ENCODE results near the gene TOM1L2.

Gene TOM1L2

GRCh38 chr17:17830740-17831207 is 141.4 kb downstream of the TOM1L2 start:
- Histone ChIP-seq H3K27me3 (ENCODE audit: control insufficient read depth, insufficient read depth, low read length) (0 out of 2 replicates have a peak, but pooled peaks cover 4% of the 10 kb centered on the region), H3K9ac (ENCODE audit: low read depth, low read length) (no peak overlapping the region), H3K4me3 (ENCODE audit: low read depth, low read length) (no peak overlapping the region), H3K4me1 (ENCODE audit: control insufficient read depth, insufficient read depth, low read length) (peaks cover 4% of the 10 kb centered on the region), H3K36me3 (ENCODE audit: control insufficient read depth, insufficient read depth, low read length) (peaks cover 9% of the 10 kb centered on the region; the same call in 1 of the 2 replicates), H3K9me3 (ENCODE audit: control insufficient read depth, insufficient read depth, low read length) (no peaks in the 10 kb centered on the region), H3K27ac (ENCODE audit: low read depth, low read length) (no peak overlapping the region)

GRCh38 chr17:17830269-17830567 is 142.0 kb downstream of the TOM1L2 start:
- Histone ChIP-seq H3K9ac (ENCODE audit: low read depth, low read length) (no peak overlapping the region), H3K4me3 (ENCODE audit: low read depth, low read length) (no peak overlapping the region), H3K36me3 (ENCODE audit: control insufficient read depth, insufficient read depth, low read length) (peaks cover 9% of the 10 kb centered on the region; the same call in 1 of the 2 replicates), H3K4me1 (ENCODE audit: control insufficient read depth, insufficient read depth, low read length) (no peaks in the 10 kb centered on the region), H3K9me3 (ENCODE audit: control insufficient read depth, insufficient read depth, low read length) (no peaks in the 10 kb centered on the region), H3K27ac (ENCODE audit: low read depth, low read length) (no peak overlapping the region), H3K27me3 (ENCODE audit: control insufficient read depth, insufficient read depth, low read length) (no peaks in the 10 kb centered on the region)

GRCh38 chr17:17827826-17828621 is 144.2 kb downstream of the TOM1L2 start:
- Histone ChIP-seq H3K4me1 (ENCODE audit: control insufficient read depth, insufficient read depth, low read length) (peaks cover 16% of the 10 kb centered on the region), H3K27me3 (ENCODE audit: control insufficient read depth, insufficient read depth, low read length) (peaks cover 2% of the 10 kb centered on the region; the same call in 1 of the 2 replicates), H3K9ac (ENCODE audit: low read depth, low read length) (no peak overlapping the region), H3K27ac (ENCODE audit: low read depth, low read length) (no peak overlapping the region), H3K4me3 (ENCODE audit: low read depth, low read length) (no peak overlapping the region), H3K9me3 (ENCODE audit: control insufficient read depth, insufficient read depth, low read length) (no peaks in the 10 kb centered on the region), H3K36me3 (ENCODE audit: control insufficient read depth, insufficient read depth, low read length) (peaks cover 9% of the 10 kb centered on the region; the same call in 1 of the 2 replicates)

GRCh38 chr17:17826942-17827785 is 145.0 kb downstream of the TOM1L2 start:
- no peaks in the 10 kb centered on the region for H3K9me3 ChIP-seq (ENCODE audit: control insufficient read depth, insufficient read depth, low read length)
- no peak overlapping the region for H3K4me3 ChIP-seq (ENCODE audit: low read depth, low read length)
- H3K4me1 ChIP-seq (ENCODE audit: control insufficient read depth, insufficient read depth, low read length): peaks cover 20% of the 10 kb centered on the region
- H3K9ac ChIP-seq (ENCODE audit: low read depth, low read length): no peak overlapping the region
- peaks cover 8% of the 10 kb centered on the region; the same call in 1 of the 2 replicates for H3K36me3 ChIP-seq (ENCODE audit: control insufficient read depth, insufficient read depth, low read length)
- no peak overlapping the region for H3K27ac ChIP-seq (ENCODE audit: low read depth, low read length)
- peaks cover 10% of the 10 kb centered on the region; the same call in 1 of the 2 replicates for H3K27me3 ChIP-seq (ENCODE audit: control insufficient read depth, insufficient read depth, low read length)

GRCh38 chr17:17826342-17826713 is 145.9 kb downstream of the TOM1L2 start:
- no peak overlapping the region for H3K4me3 ChIP-seq (ENCODE audit: low read depth, low read length)
- H3K36me3 ChIP-seq (ENCODE audit: control insufficient read depth, insufficient read depth, low read length): 0 out of 2 replicates have a peak, but pooled peaks cover 1% of the 10 kb centered on the region
- H3K27me3 ChIP-seq (ENCODE audit: control insufficient read depth, insufficient read depth, low read length): peaks cover 12% of the 10 kb centered on the region; the same call in 1 of the 2 replicates
- peaks cover 20% of the 10 kb centered on the region for H3K4me1 ChIP-seq (ENCODE audit: control insufficient read depth, insufficient read depth, low read length)
- H3K9me3 ChIP-seq (ENCODE audit: control insufficient read depth, insufficient read depth, low read length): no peaks in the 10 kb centered on the region
- no peak overlapping the region for H3K27ac ChIP-seq (ENCODE audit: low read depth, low read length)
- no peak overlapping the region for H3K9ac ChIP-seq (ENCODE audit: low read depth, low read length)

- peaks cover 23% of the 10 kb centered on the region for H3K4me1 ChIP-seq (ENCODE audit: control insufficient read depth, insufficient read depth, low read length)
Observed at GRCh38 chr17:17824783-17825614, 147.2 kb downstream of the TOM1L2 start.

GRCh38 chr17:17824119-17824782 is 147.9 kb downstream of the TOM1L2 start:
- H3K36me3 ChIP-seq (ENCODE audit: control insufficient read depth, insufficient read depth, low read length): peaks cover 6% of the 10 kb centered on the region; the same call in 1 of the 2 replicates
- H3K4me1 ChIP-seq (ENCODE audit: control insufficient read depth, insufficient read depth, low read length): peaks cover 23% of the 10 kb centered on the region
- H3K9ac ChIP-seq (ENCODE audit: low read depth, low read length): no peak overlapping the region
- H3K27me3 ChIP-seq (ENCODE audit: control insufficient read depth, insufficient read depth, low read length): peaks cover 12% of the 10 kb centered on the region; the same call in 1 of the 2 replicates
- peak overlapping the region; percentile 46 for H3K4me3 ChIP-seq (ENCODE audit: low read depth, low read length)
- H3K27ac ChIP-seq (ENCODE audit: low read depth, low read length): peak overlapping the region; percentile 31
- H3K9me3 ChIP-seq (ENCODE audit: control insufficient read depth, insufficient read depth, low read length): no peaks in the 10 kb centered on the region

More at GRCh38 chr17:17824783-17825614, 147.2 kb downstream of the TOM1L2 start:
- H3K9me3 ChIP-seq (ENCODE audit: control insufficient read depth, insufficient read depth, low read length): no peaks in the 10 kb centered on the region
- H3K27ac ChIP-seq (ENCODE audit: low read depth, low read length): no peak overlapping the region
- no peaks in the 10 kb centered on the region for H3K36me3 ChIP-seq (ENCODE audit: control insufficient read depth, insufficient read depth, low read length)
- H3K4me3 ChIP-seq (ENCODE audit: low read depth, low read length): no peak overlapping the region
- no peak overlapping the region for H3K9ac ChIP-seq (ENCODE audit: low read depth, low read length)
- peaks cover 12% of the 10 kb centered on the region; the same call in 1 of the 2 replicates for H3K27me3 ChIP-seq (ENCODE audit: control insufficient read depth, insufficient read depth, low read length)

GRCh38 chr17:17823433-17824118 is 148.6 kb downstream of the TOM1L2 start:
- Histone ChIP-seq H3K4me1 (ENCODE audit: control insufficient read depth, insufficient read depth, low read length) (peaks cover 23% of the 10 kb centered on the region), H3K27ac (ENCODE audit: low read depth, low read length) (peak overlapping the region; percentile 31), H3K9ac (ENCODE audit: low read depth, low read length) (no peak overlapping the region), H3K27me3 (ENCODE audit: control insufficient read depth, insufficient read depth, low read length) (peaks cover 12% of the 10 kb centered on the region; the same call in 1 of the 2 replicates), H3K9me3 (ENCODE audit: control insufficient read depth, insufficient read depth, low read length) (no peaks in the 10 kb centered on the region), H3K4me3 (ENCODE audit: low read depth, low read length) (peak overlapping the region; percentile 46), H3K36me3 (ENCODE audit: control insufficient read depth, insufficient read depth, low read length) (peaks cover 12% of the 10 kb centered on the region; the same call in 1 of the 2 replicates)

GRCh38 chr17:17822616-17823015 is 149.6 kb downstream of the TOM1L2 start:
- peaks cover 18% of the 10 kb centered on the region for H3K36me3 ChIP-seq (ENCODE audit: control insufficient read depth, insufficient read depth, low read length)
- H3K4me3 ChIP-seq (ENCODE audit: low read depth, low read length): no peak overlapping the region
- peaks cover 12% of the 10 kb centered on the region; the same call in 1 of the 2 replicates for H3K27me3 ChIP-seq (ENCODE audit: control insufficient read depth, insufficient read depth, low read length)
- no peak overlapping the region for H3K27ac ChIP-seq (ENCODE audit: low read depth, low read length)
- H3K9me3 ChIP-seq (ENCODE audit: control insufficient read depth, insufficient read depth, low read length): no peaks in the 10 kb centered on the region
- H3K4me1 ChIP-seq (ENCODE audit: control insufficient read depth, insufficient read depth, low read length): peaks cover 25% of the 10 kb centered on the region
- no peak overlapping the region for H3K9ac ChIP-seq (ENCODE audit: low read depth, low read length)

All from HUES48 (cell line).